ENCODE measurements around the gene GRID1. TPM values are rescaled to one million over a fixed set of nuclear protein-coding genes. Genes with fewer than 3 reads are reported as not detected.

Gene GRID1
- total RNA-seq, 1 experiment from 2014 or later, result not detected

- H3K9ac ChIP-seq (ENCODE audit: low read length), result no peak overlapping the region
- no peaks in the 10 kb centered on the region for H3K4me1 ChIP-seq (ENCODE audit: insufficient read depth, low read length)
- POLR2A ChIA-PET (ENCODE audit: unreplicated experiment), result no interaction called here
- H3K9me3 ChIP-seq (ENCODE audit: low read length), result no peaks in the 10 kb centered on the region
- no peak overlapping the region for H2AFZ ChIP-seq (ENCODE audit: low read length)
- no peaks in the 10 kb centered on the region for H3K9me2 ChIP-seq (replicated peaks; ENCODE audit: low read length)
- intact Hi-C loops (cut with micrococcal nuclease), result no loop called here
- H3K79me2 ChIP-seq (ENCODE audit: low read length), result no peaks in the 10 kb centered on the region
- CTCF ChIA-PET, result no interaction called here
- H3K36me3 ChIP-seq (ENCODE audit: low read depth, low read length), result no peaks in the 10 kb centered on the region
- H3F3A ChIP-seq (ENCODE audit: low read length, unreplicated experiment), result no peaks in the 10 kb centered on the region
- H3K27me3 ChIP-seq (ENCODE audit: low read length), result no peaks in the 10 kb centered on the region
- H4K20me1 ChIP-seq (ENCODE audit: low read length), result no peaks in the 10 kb centered on the region
- no peak for TF ChIP-seq EZH2phosphoT487 (IDR thresholded peaks at IDR 0.05; ENCODE audit: borderline replicate concordance, low read length)
- TF ChIP-seq EZH2 (IDR thresholded peaks at IDR 0.05; ENCODE audit: low read length, unreplicated experiment), result no peak
- TF ChIP-seq, protein P1, sequence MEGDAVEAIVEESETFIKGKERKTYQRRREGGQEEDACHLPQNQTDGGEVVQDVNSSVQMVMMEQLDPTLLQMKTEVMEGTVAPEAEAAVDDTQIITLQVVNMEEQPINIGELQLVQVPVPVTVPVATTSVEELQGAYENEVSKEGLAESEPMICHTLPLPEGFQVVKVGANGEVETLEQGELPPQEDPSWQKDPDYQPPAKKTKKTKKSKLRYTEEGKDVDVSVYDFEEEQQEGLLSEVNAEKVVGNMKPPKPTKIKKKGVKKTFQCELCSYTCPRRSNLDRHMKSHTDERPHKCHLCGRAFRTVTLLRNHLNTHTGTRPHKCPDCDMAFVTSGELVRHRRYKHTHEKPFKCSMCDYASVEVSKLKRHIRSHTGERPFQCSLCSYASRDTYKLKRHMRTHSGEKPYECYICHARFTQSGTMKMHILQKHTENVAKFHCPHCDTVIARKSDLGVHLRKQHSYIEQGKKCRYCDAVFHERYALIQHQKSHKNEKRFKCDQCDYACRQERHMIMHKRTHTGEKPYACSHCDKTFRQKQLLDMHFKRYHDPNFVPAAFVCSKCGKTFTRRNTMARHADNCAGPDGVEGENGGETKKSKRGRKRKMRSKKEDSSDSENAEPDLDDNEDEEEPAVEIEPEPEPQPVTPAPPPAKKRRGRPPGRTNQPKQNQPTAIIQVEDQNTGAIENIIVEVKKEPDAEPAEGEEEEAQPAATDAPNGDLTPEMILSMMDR (conservative IDR thresholded peaks at IDR 0.05; ENCODE audit: low read depth, low read length), result no peak
- no peak overlapping the region for H3K4me3 ChIP-seq (ENCODE audit: low read length)
- DNase-seq, result no peak
- H3K27ac ChIP-seq (ENCODE audit: low read length), result no peak overlapping the region
- ATAC-seq, result no peak
- H3K4me2 ChIP-seq (ENCODE audit: low read length), result no peak overlapping the region
- BruUV-seq (replicated peaks), result no TSS peak
These were observed 174.9 kb downstream of the GRID1 start for GRCh38 chr10:86191686-86192085.

GRCh38 chr10:86191166-86191565, 175.4 kb downstream of the GRID1 start:
- no peaks in the 10 kb centered on the region for H3K36me3 ChIP-seq (ENCODE audit: low read depth, low read length)
- ATAC-seq (no peak), DNase-seq (no peak)
- no peaks in the 10 kb centered on the region for H3K9me3 ChIP-seq (ENCODE audit: low read length)
- ChIA-PET POLR2A (ENCODE audit: unreplicated experiment) (no interaction called here), CTCF (no interaction called here)
- no TSS peak for BruUV-seq (replicated peaks)
- H3K27ac ChIP-seq (ENCODE audit: low read length), result no peak overlapping the region
- H3K4me2 ChIP-seq (ENCODE audit: low read length), result no peak overlapping the region
- no peaks in the 10 kb centered on the region for H3F3A ChIP-seq (ENCODE audit: low read length, unreplicated experiment)
- intact Hi-C loops (cut with micrococcal nuclease), result no loop called here
- TF ChIP-seq, protein P1 (conservative IDR thresholded peaks at IDR 0.05; ENCODE audit: low read depth, low read length), result no peak
- TF ChIP-seq EZH2 (IDR thresholded peaks at IDR 0.05; ENCODE audit: low read length, unreplicated experiment), result no peak
- no peak for TF ChIP-seq EZH2phosphoT487 (IDR thresholded peaks at IDR 0.05; ENCODE audit: borderline replicate concordance, low read length)
- no peaks in the 10 kb centered on the region for H3K27me3 ChIP-seq (ENCODE audit: low read length)
- no peaks in the 10 kb centered on the region for H3K9me2 ChIP-seq (replicated peaks; ENCODE audit: low read length)
- no peaks in the 10 kb centered on the region for H4K20me1 ChIP-seq (ENCODE audit: low read length)
- H3K9ac ChIP-seq (ENCODE audit: low read length), result no peak overlapping the region
- H3K4me3 ChIP-seq (ENCODE audit: low read length), result no peak overlapping the region
- H3K79me2 ChIP-seq (ENCODE audit: low read length), result no peaks in the 10 kb centered on the region
- H2AFZ ChIP-seq (ENCODE audit: low read length), result no peak overlapping the region
- no peaks in the 10 kb centered on the region for H3K4me1 ChIP-seq (ENCODE audit: insufficient read depth, low read length)

DNA sequence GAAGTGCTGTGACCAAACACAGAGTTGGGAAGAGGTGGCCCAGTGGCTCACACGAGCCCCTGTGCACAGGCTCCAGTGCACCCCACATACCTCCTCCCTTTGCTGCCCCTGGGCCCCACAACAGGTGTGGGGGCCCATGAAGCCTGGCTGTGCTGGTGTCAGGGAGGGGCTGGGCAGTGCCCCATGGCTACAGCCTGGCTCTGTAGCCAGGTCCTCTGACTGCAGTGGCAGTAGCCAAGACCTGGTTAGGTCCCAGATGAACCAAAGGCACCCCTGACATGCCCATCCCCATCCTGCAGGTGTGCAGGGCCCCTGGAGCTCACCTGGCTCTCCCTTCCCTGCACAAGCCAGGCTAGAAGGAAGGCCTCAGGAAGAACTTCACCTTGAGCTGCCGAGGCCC, 176.3 kb downstream of the GRID1 start:
- H3K9me3 ChIP-seq (ENCODE audit: low read length), result no peaks in the 10 kb centered on the region
- BruUV-seq (replicated peaks), result no TSS peak
- no peaks in the 10 kb centered on the region for H4K20me1 ChIP-seq (ENCODE audit: low read length)
- no peak overlapping the region for H3K4me3 ChIP-seq (ENCODE audit: low read length)
- H3K9ac ChIP-seq (ENCODE audit: low read length), result no peak overlapping the region
- intact Hi-C loops (cut with micrococcal nuclease), result no loop called here
- H3K27me3 ChIP-seq (ENCODE audit: low read length), result no peaks in the 10 kb centered on the region
- CTCF ChIA-PET, result no interaction called here
- no peaks in the 10 kb centered on the region for H3K36me3 ChIP-seq (ENCODE audit: low read depth, low read length)
- no peaks in the 10 kb centered on the region for H3K9me2 ChIP-seq (replicated peaks; ENCODE audit: low read length)
- H2AFZ ChIP-seq (ENCODE audit: low read length), result no peak overlapping the region
- H3K4me2 ChIP-seq (ENCODE audit: low read length), result no peak overlapping the region
- TF ChIP-seq, protein P1 (conservative IDR thresholded peaks at IDR 0.05; ENCODE audit: low read depth, low read length), result no peak
- TF ChIP-seq EZH2 (IDR thresholded peaks at IDR 0.05; ENCODE audit: low read length, unreplicated experiment), result no peak
- TF ChIP-seq EZH2phosphoT487 (IDR thresholded peaks at IDR 0.05; ENCODE audit: borderline replicate concordance, low read length), result no peak
- no peaks in the 10 kb centered on the region for H3K79me2 ChIP-seq (ENCODE audit: low read length)
- H3F3A ChIP-seq (ENCODE audit: low read length, unreplicated experiment), result no peaks in the 10 kb centered on the region
- no peak overlapping the region for H3K27ac ChIP-seq (ENCODE audit: low read length)
- no peak for DNase-seq
- POLR2A ChIA-PET (ENCODE audit: unreplicated experiment), result no interaction called here
- no peaks in the 10 kb centered on the region for H3K4me1 ChIP-seq (ENCODE audit: insufficient read depth, low read length)
- no peak for ATAC-seq

Data from PC-3 (cell line).